ENCODE data around the gene SLC25A10. TPM values are rescaled to one million over a fixed set of nuclear protein-coding genes. Genes with fewer than 3 reads are reported as not detected.
"Not testable (repeated sequence)": the region's sequence is repeated elsewhere in the genome, so short reads cannot be mapped to it uniquely, and the experiment has no call there.

Gene SLC25A10
- total RNA-seq, 1 donor from 2014 or later: 6.7 TPM

GRCh38 chr17:81673561-81674258 is 38.4 kb upstream of the SLC25A10 start:
- TF ChIP-seq CTCF (IDR thresholded peaks at IDR 0.05; ENCODE audit: unreplicated experiment): no peak
- H3K27me3 Mint-ChIP-seq (ENCODE audit: unreplicated experiment): peaks cover 5% of the 10 kb centered on the region
- H3K27ac Mint-ChIP-seq (ENCODE audit: unreplicated experiment): no peak overlapping the region
- no peak for DNase-seq (ENCODE audit: low spot score)
- peaks cover 2% of the 10 kb centered on the region for H3K4me1 Mint-ChIP-seq (ENCODE audit: unreplicated experiment)
- no peak overlapping the region for H3K4me3 Mint-ChIP-seq (ENCODE audit: unreplicated experiment)
- H3K9me3 Mint-ChIP-seq (ENCODE audit: unreplicated experiment): no peaks in the 10 kb centered on the region
- peaks cover 17% of the 10 kb centered on the region for H3K36me3 Mint-ChIP-seq (ENCODE audit: low read depth, unreplicated experiment)

GRCh38 chr17:81675515-81676221 is 36.4 kb upstream of the SLC25A10 start:
- not testable (repeated sequence) for H3K9me3 Mint-ChIP-seq (ENCODE audit: unreplicated experiment); H3K27me3 Mint-ChIP-seq (ENCODE audit: unreplicated experiment); H3K4me1 Mint-ChIP-seq (ENCODE audit: unreplicated experiment); H3K4me3 Mint-ChIP-seq (ENCODE audit: unreplicated experiment)
- Mint-ChIP-seq H3K36me3 (ENCODE audit: low read depth, unreplicated experiment) (peaks cover 13% of the 10 kb centered on the region), H3K27ac (ENCODE audit: unreplicated experiment) (peak overlapping the region; percentile 42)
- TF ChIP-seq CTCF (IDR thresholded peaks at IDR 0.05; ENCODE audit: unreplicated experiment): peak; percentile 46
- DNase-seq (ENCODE audit: low spot score): peak; percentile 29

- DNase-seq (ENCODE audit: low spot score): no peak
- H3K4me3 Mint-ChIP-seq (ENCODE audit: unreplicated experiment): no peak overlapping the region
- H3K9me3 Mint-ChIP-seq (ENCODE audit: unreplicated experiment): no peaks in the 10 kb centered on the region
- H3K27ac Mint-ChIP-seq (ENCODE audit: unreplicated experiment): no peak overlapping the region
- H3K27me3 Mint-ChIP-seq (ENCODE audit: unreplicated experiment): peaks cover 5% of the 10 kb centered on the region
- no peak for TF ChIP-seq CTCF (IDR thresholded peaks at IDR 0.05; ENCODE audit: unreplicated experiment)
- H3K4me1 Mint-ChIP-seq (ENCODE audit: unreplicated experiment): no peaks in the 10 kb centered on the region
- peaks cover 4% of the 10 kb centered on the region for H3K36me3 Mint-ChIP-seq (ENCODE audit: low read depth, unreplicated experiment)
Measured at GRCh38 chr17:81676906-81677305, 35.2 kb upstream of the SLC25A10 start.

- TF ChIP-seq CTCF (IDR thresholded peaks at IDR 0.05; ENCODE audit: unreplicated experiment): no peak
- H3K36me3 Mint-ChIP-seq (ENCODE audit: low read depth, unreplicated experiment): peaks cover 3% of the 10 kb centered on the region
- no peak for DNase-seq (ENCODE audit: low spot score)
- no peak overlapping the region for H3K27ac Mint-ChIP-seq (ENCODE audit: unreplicated experiment)
- H3K9me3 Mint-ChIP-seq (ENCODE audit: unreplicated experiment): no peaks in the 10 kb centered on the region
- H3K4me3 Mint-ChIP-seq (ENCODE audit: unreplicated experiment): no peak overlapping the region
- peaks cover 18% of the 10 kb centered on the region for H3K4me1 Mint-ChIP-seq (ENCODE audit: unreplicated experiment)
- H3K27me3 Mint-ChIP-seq (ENCODE audit: unreplicated experiment): peaks cover 8% of the 10 kb centered on the region
Measured at GRCh38 chr17:81680150-81680549, 31.9 kb upstream of the SLC25A10 start.

GRCh38 chr17:81681672-81682071 is 30.4 kb upstream of the SLC25A10 start:
- Mint-ChIP-seq H3K27ac (ENCODE audit: unreplicated experiment) (peak overlapping the region; percentile 30), H3K9me3 (ENCODE audit: unreplicated experiment) (no peaks in the 10 kb centered on the region), H3K36me3 (ENCODE audit: low read depth, unreplicated experiment) (peaks cover 11% of the 10 kb centered on the region), H3K27me3 (ENCODE audit: unreplicated experiment) (peaks cover 3% of the 10 kb centered on the region), H3K4me1 (ENCODE audit: unreplicated experiment) (peaks cover 21% of the 10 kb centered on the region), H3K4me3 (ENCODE audit: unreplicated experiment) (peak overlapping the region; percentile 21)
- TF ChIP-seq CTCF (IDR thresholded peaks at IDR 0.05; ENCODE audit: unreplicated experiment): no peak
- no peak for DNase-seq (ENCODE audit: low spot score)

Data from endothelial cell (in vitro differentiated cells).